CD14-positive monocyte (primary cell): ENCODE measurements around the gene ZBTB7C. TPM values are rescaled to one million over a fixed set of nuclear protein-coding genes. Genes with fewer than 3 reads are reported as not detected.

Source experiments
- DNase-seq, 3 donors: peaks; one replicate each; pipeline ENCODE4 v3.0.0-alpha.2; 2011 to 2022
- H2AFZ ChIP-seq: 2 replicates; pipeline ENCODE4 v1.6.0; 2012; ENCODE audit warnings: mild to moderate bottlenecking, low read depth, low read length, inconsistent platforms; ENCODE audit not compliant: insufficient read depth, poor library complexity, severe bottlenecking
- H3K27ac ChIP-seq, 2 donors: 1 replicate in 1 of 2; 2 replicates in 1 of 2; pipeline ENCODE4 v1.5.1; 2012 to 2013; ENCODE audit warnings: low read length in 2 of 2, control low read depth in 1 of 2, inconsistent platforms in 1 of 2, low read depth in 1 of 2, mild to moderate bottlenecking in 1 of 2
- H3K27me3 ChIP-seq, 2 donors: one replicate each; pipeline versions ENCODE4 v1.6.0 to v1.6.1; 2011 to 2013; ENCODE audit warnings: low read length in 2 of 2; ENCODE audit not compliant: control insufficient read depth in 2 of 2, insufficient read depth in 2 of 2
- H3K36me3 ChIP-seq, 2 donors: replicated peaks in 1 of 2; 1 replicate in 1 of 2; 2 replicates in 1 of 2; pipeline versions ENCODE4 v1.5.1 to v1.6.1; 2012 to 2013; ENCODE audit warnings: low read length in 2 of 2, control low read depth in 1 of 2, inconsistent platforms in 1 of 2, mild to moderate bottlenecking in 1 of 2; ENCODE audit not compliant: insufficient read depth in 2 of 2, control insufficient read depth in 1 of 2
- H3K4me1 ChIP-seq, 2 donors: 1 replicate in 1 of 2; 2 replicates in 1 of 2; pipeline versions ENCODE4 v1.5.1 to v1.6.1; 2012 to 2013; ENCODE audit warnings: low read length in 2 of 2, control low read depth in 1 of 2, inconsistent platforms in 1 of 2, mild to moderate bottlenecking in 1 of 2, moderate library complexity in 1 of 2; ENCODE audit not compliant: insufficient read depth in 2 of 2, control insufficient read depth in 1 of 2
- H3K4me2 ChIP-seq: replicated peaks from 2 replicates; pipeline ENCODE3; 2012; ENCODE audit warnings: low read length, moderate library complexity, mild to moderate bottlenecking; ENCODE audit not compliant: poor library complexity, severe bottlenecking; ENCODE audit errors: extremely low read depth
- H3K4me3 ChIP-seq, 3 experiments: fragments of 200-600 bp in 1 of 3; sonication (generic) in 1 of 3; replicated peaks in 1 of 3; 1 replicate in 2 of 3; 2 replicates in 1 of 3; pipeline ENCODE4 v1.5.1; 2011 to 2013; ENCODE audit warnings: low read length in 3 of 3, mild to moderate bottlenecking in 3 of 3, control low read depth in 2 of 3, low read depth in 2 of 3, inconsistent platforms in 1 of 3, moderate library complexity in 1 of 3
- H3K79me2 ChIP-seq: 2 replicates; pipeline ENCODE4 v1.6.0; 2012; ENCODE audit warnings: mild to moderate bottlenecking, control low read depth, inconsistent platforms, low read length, moderate library complexity; ENCODE audit not compliant: insufficient read depth
- H3K9ac ChIP-seq: 2 replicates; pipeline ENCODE4 v1.6.0; 2017; ENCODE audit warnings: low read length, mild to moderate bottlenecking; ENCODE audit not compliant: insufficient read depth, poor library complexity, severe bottlenecking
- H3K9me3 ChIP-seq, 2 donors: replicated peaks in 1 of 2; 1 replicate in 1 of 2; 2 replicates in 1 of 2; pipeline versions ENCODE4 v1.5.1 to v1.6.1; 2012 to 2013; ENCODE audit warnings: low read length in 2 of 2, control low read depth in 1 of 2; ENCODE audit not compliant: control insufficient read depth in 1 of 2, insufficient read depth in 1 of 2
- H4K20me1 ChIP-seq: 2 replicates; pipeline ENCODE4 v1.6.0; 2012; ENCODE audit warnings: mild to moderate bottlenecking, low read length, control low read depth, moderate library complexity; ENCODE audit not compliant: insufficient read depth
- H3K27ac Mint-ChIP-seq, 7 donors: one replicate each; pipeline ENCODE4 v1.8.0; 2020; ENCODE audit warnings: mild to moderate bottlenecking in 7 of 7, mixed read lengths in 7 of 7, moderate library complexity in 6 of 7, inconsistent platforms in 2 of 7
- H3K27me3 Mint-ChIP-seq, 3 donors: one replicate each; pipeline ENCODE4 v1.8.0; 2021 to 2022; ENCODE audit warnings: low read depth in 3 of 3, mild to moderate bottlenecking in 3 of 3, mixed read lengths in 3 of 3, moderate library complexity in 3 of 3, inconsistent platforms in 1 of 3
- H3K36me3 Mint-ChIP-seq, 2 donors: one replicate each; pipeline ENCODE4 v1.8.0; 2020; ENCODE audit warnings: mixed read lengths in 2 of 2, inconsistent platforms in 1 of 2, mild to moderate bottlenecking in 1 of 2
- H3K4me1 Mint-ChIP-seq: one replicate; pipeline ENCODE4 v1.8.0; 2020; ENCODE audit warnings: mild to moderate bottlenecking, mixed read lengths
- H3K4me3 Mint-ChIP-seq, 2 donors: one replicate each; pipeline ENCODE4 v1.8.0; 2020; ENCODE audit warnings: mild to moderate bottlenecking in 2 of 2, mixed read lengths in 2 of 2, moderate library complexity in 1 of 2
- H3K9me3 Mint-ChIP-seq, 7 donors: one replicate each; pipeline ENCODE4 v1.8.0; 2020 to 2022; ENCODE audit warnings: mixed read lengths in 7 of 7, mild to moderate bottlenecking in 6 of 7, moderate library complexity in 6 of 7, inconsistent platforms in 2 of 7
- WGBS: methylation state at CpG from one replicate; pipeline ENCODE4 v1.1.5; 2013; ENCODE audit warnings: missing lambda C conversion rate; ENCODE audit not compliant: insufficient coverage; 5-methylcytosine and 5-hydroxymethylcytosine counted together
- intact Hi-C, 2 donors: fragments of 100-400 bp; cut with micrococcal nuclease; formaldehyde crosslinking; loops; one replicate each; pipeline versions ENCODE4 v1.15.0 to v1.15.1; 2023
- polyA plus RNA-seq, 3 donors: library from polyadenylated mRNA; depleted of rRNA in 1 of 3; unstranded in 2 of 3; stranded (reverse) in 1 of 3; fragments of 300-500 nt in 2 of 3; fragments of >200 nt in 1 of 3; fragmentation: Illumina TruSeq in 2 of 3; gene quantifications; 1 replicate in 2 of 3; 2 replicates in 1 of 3; pipeline ENCODE4 v1.2.3, GENCODE V29; 2012 to 2021
- TF ChIP-seq, protein P1 (sequence below): fragments of 200-600 bp; IDR thresholded peaks from one replicate; pipeline ENCODE4 v1.8.0; 2022; ENCODE audit warnings: antibody characterized with exemption, mild to moderate bottlenecking

ZBTB7C gene
- polyA plus RNA-seq, 3 donors = 0.03 to 0.09 TPM; not detected in 1

DNA sequence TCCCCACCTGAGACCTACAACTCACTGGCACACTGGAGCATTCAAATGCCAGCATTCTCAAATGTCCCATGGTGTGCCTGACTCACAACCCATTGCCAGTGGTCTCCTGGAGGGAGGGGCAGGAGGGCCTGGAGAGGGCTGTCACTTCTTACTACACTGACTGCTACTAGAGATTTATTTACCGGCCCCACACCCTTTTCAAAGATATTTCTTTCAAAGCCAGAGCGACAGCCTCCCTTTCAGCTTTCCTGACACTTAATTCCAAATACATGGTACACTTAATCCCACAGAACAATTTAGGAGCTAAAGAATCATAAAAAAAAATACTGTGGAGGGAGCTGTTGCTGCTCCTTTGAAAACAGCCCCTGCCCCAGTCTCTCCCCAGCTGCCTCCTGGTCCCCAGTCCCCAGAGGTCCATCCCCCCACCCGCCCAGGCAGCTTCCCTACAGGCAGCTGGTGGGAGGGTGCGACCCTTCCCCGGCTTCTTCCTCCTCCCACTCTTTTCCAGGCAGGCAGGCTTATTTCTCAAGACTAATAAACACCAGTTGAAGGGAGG lies 349.6 kb downstream of the ZBTB7C start:
- Mint-ChIP-seq H3K36me3 (no peaks in the 10 kb centered on the region), H3K27me3 (peaks cover 41 to 53% (median 42%) of the 10 kb centered on the region in 3 donors), H3K4me3 (no peak overlapping the region), H3K27ac (peak overlapping the region in 1 of 7 donors; percentile 21), H3K4me1 (no peaks in the 10 kb centered on the region), H3K9me3 (peaks cover 0 to 4% (median 0%) of the 10 kb centered on the region in 7 donors)
- H3K4me2 ChIP-seq = no peak overlapping the region
- no peak overlapping the region for H3K27ac ChIP-seq
- H3K4me1 ChIP-seq = no peaks in the 10 kb centered on the region
- DNase-seq = no peak
- H2AFZ ChIP-seq = no peak overlapping the region
- no peak overlapping the region for H3K9ac ChIP-seq
- H3K36me3 ChIP-seq = no peaks in the 10 kb centered on the region
- intact Hi-C loops = no loop called here
- no peak overlapping the region for H3K4me3 ChIP-seq
- H3K9me3 ChIP-seq = no peaks in the 10 kb centered on the region
- peaks cover 11 to 39% of the 10 kb centered on the region in 2 donors for H3K27me3 ChIP-seq
- H4K20me1 ChIP-seq = no peaks in the 10 kb centered on the region
- H3K79me2 ChIP-seq = no peaks in the 10 kb centered on the region
- TF ChIP-seq, protein P1, sequence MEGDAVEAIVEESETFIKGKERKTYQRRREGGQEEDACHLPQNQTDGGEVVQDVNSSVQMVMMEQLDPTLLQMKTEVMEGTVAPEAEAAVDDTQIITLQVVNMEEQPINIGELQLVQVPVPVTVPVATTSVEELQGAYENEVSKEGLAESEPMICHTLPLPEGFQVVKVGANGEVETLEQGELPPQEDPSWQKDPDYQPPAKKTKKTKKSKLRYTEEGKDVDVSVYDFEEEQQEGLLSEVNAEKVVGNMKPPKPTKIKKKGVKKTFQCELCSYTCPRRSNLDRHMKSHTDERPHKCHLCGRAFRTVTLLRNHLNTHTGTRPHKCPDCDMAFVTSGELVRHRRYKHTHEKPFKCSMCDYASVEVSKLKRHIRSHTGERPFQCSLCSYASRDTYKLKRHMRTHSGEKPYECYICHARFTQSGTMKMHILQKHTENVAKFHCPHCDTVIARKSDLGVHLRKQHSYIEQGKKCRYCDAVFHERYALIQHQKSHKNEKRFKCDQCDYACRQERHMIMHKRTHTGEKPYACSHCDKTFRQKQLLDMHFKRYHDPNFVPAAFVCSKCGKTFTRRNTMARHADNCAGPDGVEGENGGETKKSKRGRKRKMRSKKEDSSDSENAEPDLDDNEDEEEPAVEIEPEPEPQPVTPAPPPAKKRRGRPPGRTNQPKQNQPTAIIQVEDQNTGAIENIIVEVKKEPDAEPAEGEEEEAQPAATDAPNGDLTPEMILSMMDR = no peak
- WGBS = no CpG with 5 or more reads among the region's 5 CpGs

DNA sequence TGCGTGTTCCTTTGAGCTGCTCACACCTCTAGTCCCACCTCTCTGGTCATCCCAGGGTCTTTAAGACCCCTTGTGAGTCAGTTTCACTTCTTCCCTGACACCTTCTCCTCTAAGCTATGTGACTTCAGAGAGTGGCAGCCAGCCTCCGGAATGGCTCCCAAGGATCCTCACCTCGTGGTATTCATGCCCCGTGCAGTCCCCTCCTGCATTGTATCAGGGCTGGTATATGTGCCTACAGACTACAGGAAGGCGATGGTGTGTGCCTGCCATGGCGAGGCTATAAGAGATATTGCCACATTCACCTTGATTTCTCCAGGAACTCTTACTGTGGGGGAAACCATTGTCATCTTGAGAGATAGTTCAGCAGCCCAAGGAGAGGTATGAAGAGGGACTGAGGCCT lies 350.7 kb downstream of the ZBTB7C start:
- Mint-ChIP-seq H3K4me3 (no peak overlapping the region), H3K27ac (no peak overlapping the region), H3K27me3 (peaks cover 49 to 63% (median 50%) of the 10 kb centered on the region in 3 donors), H3K9me3 (peaks cover 0 to 4% (median 0%) of the 10 kb centered on the region in 7 donors), H3K4me1 (no peaks in the 10 kb centered on the region), H3K36me3 (no peaks in the 10 kb centered on the region)
- Histone ChIP-seq H3K9me3 (no peaks in the 10 kb centered on the region), H3K4me1 (no peaks in the 10 kb centered on the region), H3K27ac (no peak overlapping the region), H3K9ac (no peak overlapping the region), H4K20me1 (no peaks in the 10 kb centered on the region), H2AFZ (no peak overlapping the region), H3K27me3 (peaks cover 13 to 49% of the 10 kb centered on the region in 2 donors), H3K4me3 (no peak overlapping the region), H3K36me3 (no peaks in the 10 kb centered on the region), H3K79me2 (no peaks in the 10 kb centered on the region), H3K4me2 (no peak overlapping the region)
- DNase-seq = no peak
- WGBS = 73% methylated on average over 4 of the region's 6 CpGs
- TF ChIP-seq, protein P1 = no peak
- intact Hi-C loops = no loop called here
